T-cell (primary cell): Measurements from ENCODE around the gene SORCS3. TPM values are rescaled to one million over a fixed set of nuclear protein-coding genes. Genes with fewer than 3 reads are reported as not detected.
"Not testable (repeated sequence)": the region's sequence is repeated elsewhere in the genome, so short reads cannot be mapped to it uniquely, and the experiment has no call there.

Source experiments
- ATAC-seq, 4 experiments: fragments of 200-7000 bp in 3 of 4; fragments of 150-1000 bp in 1 of 4; cut with Tn5 transposase; replicated peaks in 1 of 4; 1 replicate in 3 of 4; 2 replicates in 1 of 4; pipeline ENCODE4 v1.10.0; 2021; ENCODE audit warnings: moderate library complexity in 3 of 4, mild to moderate bottlenecking in 2 of 4, moderate number of reproducible peaks in 1 of 4
- CTCF ChIA-PET, 2 donors: fragments of 300-600 bp; sonication (Branson Sonifier 250); formaldehyde crosslinking; loops; one replicate each; lab custom pipeline; 2022; ENCODE audit warnings: antibody characterized with exemption in 2 of 2; lab: Charles Lee
- POLR2A ChIA-PET, 2 donors: fragments of 300-600 bp; sonication (Branson Sonifier 250); formaldehyde crosslinking; loops; one replicate each; lab custom pipeline; 2022; ENCODE audit warnings: antibody characterized with exemption in 2 of 2; lab: Charles Lee
- DNase-seq, 35 experiments: peaks; one replicate each; pipeline versions ENCODE4 v3.0.0 to v3.0.0-alpha.2; 2013 to 2023
- H3K27ac ChIP-seq: one replicate; pipeline ENCODE4 v1.5.1; 2013; ENCODE audit warnings: low read length
- H3K27me3 ChIP-seq, 2 experiments: replicated peaks in 1 of 2; 1 replicate in 1 of 2; 2 replicates in 1 of 2; pipeline versions ENCODE4 v1.6.1 to v1.7.0; 2013; ENCODE audit warnings: low read length in 1 of 2, mixed read lengths in 1 of 2; ENCODE audit not compliant: control insufficient read depth in 2 of 2, insufficient read depth in 2 of 2; ENCODE audit errors: extremely low read depth in 1 of 2
- H3K36me3 ChIP-seq, 2 donors: 1 replicate in 1 of 2; 2 replicates in 1 of 2; pipeline versions ENCODE4 v1.6.1 to v1.7.0; 2013; ENCODE audit warnings: low read length in 1 of 2; ENCODE audit not compliant: control insufficient read depth in 2 of 2, insufficient read depth in 1 of 2; ENCODE audit errors: extremely low read depth in 1 of 2
- H3K4me1 ChIP-seq, 2 experiments: 1 replicate in 1 of 2; 2 replicates in 1 of 2; pipeline versions ENCODE4 v1.6.1 to v1.7.0; 2013; ENCODE audit warnings: low read length in 2 of 2, mixed read lengths in 1 of 2; ENCODE audit not compliant: insufficient read depth in 2 of 2, control insufficient read depth in 1 of 2; ENCODE audit errors: extremely low read depth in 1 of 2
- H3K4me3 ChIP-seq, 2 donors: 1 replicate in 1 of 2; 2 replicates in 1 of 2; pipeline versions ENCODE4 v1.5.1 to v1.7.0; 2013; ENCODE audit warnings: mild to moderate bottlenecking in 2 of 2, low read length in 1 of 2, moderate library complexity in 1 of 2; ENCODE audit not compliant: control insufficient read depth in 1 of 2; ENCODE audit errors: extremely low read depth in 1 of 2
- H3K9me3 ChIP-seq: 2 replicates; pipeline ENCODE4 v1.7.0; 2013
- H3K27ac Mint-ChIP-seq, 2 donors: one replicate each; pipeline ENCODE4 v1.8.0; 2020 to 2021; ENCODE audit warnings: mild to moderate bottlenecking in 2 of 2, mixed read lengths in 2 of 2
- H3K27me3 Mint-ChIP-seq, 2 donors: one replicate each; pipeline ENCODE4 v1.8.0; 2021 to 2022; ENCODE audit warnings: mixed read lengths in 2 of 2
- H3K36me3 Mint-ChIP-seq: one replicate; pipeline ENCODE4 v1.8.0; 2021; ENCODE audit warnings: mixed read lengths
- H3K4me1 Mint-ChIP-seq, 3 donors: one replicate each; pipeline ENCODE4 v1.8.0; 2020 to 2022; ENCODE audit warnings: mixed read lengths in 3 of 3, mild to moderate bottlenecking in 1 of 3
- H3K4me3 Mint-ChIP-seq, 3 donors: one replicate each; pipeline ENCODE4 v1.8.0; 2020 to 2022; ENCODE audit warnings: mild to moderate bottlenecking in 3 of 3, mixed read lengths in 3 of 3, moderate library complexity in 3 of 3
- H3K9me3 Mint-ChIP-seq, 3 donors: one replicate each; pipeline ENCODE4 v1.8.0; 2020 to 2022; ENCODE audit warnings: mixed read lengths in 3 of 3
- WGBS: methylation state at CpG from one replicate; pipeline ENCODE4 v1.1.5; 2013; ENCODE audit warnings: missing lambda C conversion rate; ENCODE audit not compliant: insufficient coverage; 5-methylcytosine and 5-hydroxymethylcytosine counted together
- total RNA-seq, 35 experiments: library from RNA in 6 of 35; stranded (reverse) in 6 of 35; fragments of 120-200 nt in 1 of 35; gene quantifications; one replicate each; pipeline versions ENCODE4 v1.2.1 to v1.2.4 and lab custom pipeline; 2013 to 2026

The SORCS3 gene
- total RNA-seq, 5 donors from 2014 or later (not counting 1 experiment from before 2014, with no cell fraction given): 0.03 to 1.8 (median 0.50) TPM; not detected in 1

- Mint-ChIP-seq H3K4me1 (no peaks in the 10 kb centered on the region), H3K9me3 (no peaks in the 10 kb centered on the region), H3K36me3 (no peaks in the 10 kb centered on the region), H3K27ac (no peak overlapping the region), H3K27me3 (peaks cover 17 to 37% of the 10 kb centered on the region in 2 donors), H3K4me3 (no peak overlapping the region)
- H3K4me3 ChIP-seq: no peak overlapping the region
- no peak overlapping the region for H3K27ac ChIP-seq
- POLR2A ChIA-PET: no interaction called here
- DNase-seq: no peak
- no peaks in the 10 kb centered on the region for H3K4me1 ChIP-seq
- no peaks in the 10 kb centered on the region for H3K36me3 ChIP-seq
- WGBS: 71% methylated on average over 2 of the region's 3 CpGs
- no peak for ATAC-seq
- peaks cover 0 to 7% of the 10 kb centered on the region in 2 experiments for H3K27me3 ChIP-seq
- no peaks in the 10 kb centered on the region for H3K9me3 ChIP-seq
- CTCF ChIA-PET: no interaction called here
Observed at GRCh38 chr10:104711302-104711721, 70.2 kb downstream of the SORCS3 start.

- peaks cover 13 to 25% of the 10 kb centered on the region in 2 donors for H3K27me3 Mint-ChIP-seq
- CTCF ChIA-PET, H3K36me3 ChIP-seq, H3K36me3 Mint-ChIP-seq, H3K4me3 ChIP-seq, H3K4me1 ChIP-seq, H3K27ac Mint-ChIP-seq, H3K27me3 ChIP-seq, POLR2A ChIA-PET, H3K4me3 Mint-ChIP-seq, DNase-seq, H3K4me1 Mint-ChIP-seq, ATAC-seq, H3K9me3 ChIP-seq, H3K9me3 Mint-ChIP-seq, H3K27ac ChIP-seq: not testable (repeated sequence)
- 29% methylated on average over 1 of the region's 2 CpGs for WGBS
Observed at GRCh38 chr10:104730593-104730992, 89.5 kb downstream of the SORCS3 start.

- CTCF ChIA-PET: no interaction called here
- Histone ChIP-seq H3K9me3 (no peaks in the 10 kb centered on the region), H3K27ac (no peak overlapping the region), H3K4me3 (no peak overlapping the region), H3K36me3 (no peaks in the 10 kb centered on the region), H3K4me1 (no peaks in the 10 kb centered on the region), H3K27me3 (peaks cover 0 to 4% of the 10 kb centered on the region in 2 experiments)
- Mint-ChIP-seq H3K36me3 (no peaks in the 10 kb centered on the region), H3K4me1 (no peaks in the 10 kb centered on the region), H3K27me3 (peaks cover 15 to 25% of the 10 kb centered on the region in 2 donors), H3K27ac (no peak overlapping the region), H3K4me3 (no peak overlapping the region), H3K9me3 (no peaks in the 10 kb centered on the region)
- 67% methylated on average over 1 of the region's 3 CpGs for WGBS
- ATAC-seq (no peak), DNase-seq (no peak)
- POLR2A ChIA-PET: no interaction called here
Observed at GRCh38 chr10:104731192-104731591, 90.1 kb downstream of the SORCS3 start.

- ChIA-PET POLR2A (no interaction called here), CTCF (no interaction called here)
- Histone ChIP-seq H3K27me3 (peaks cover 0 to 4% of the 10 kb centered on the region in 2 experiments), H3K27ac (no peak overlapping the region), H3K36me3 (no peaks in the 10 kb centered on the region), H3K9me3 (no peaks in the 10 kb centered on the region), H3K4me1 (no peaks in the 10 kb centered on the region), H3K4me3 (no peak overlapping the region)
- Mint-ChIP-seq H3K27me3 (peaks cover 15 to 18% of the 10 kb centered on the region in 2 donors), H3K4me1 (no peaks in the 10 kb centered on the region), H3K4me3 (no peak overlapping the region), H3K27ac (no peak overlapping the region), H3K36me3 (no peaks in the 10 kb centered on the region), H3K9me3 (no peaks in the 10 kb centered on the region)
- ATAC-seq (no peak), DNase-seq (no peak)
- WGBS: 63% methylated on average over 3 of the region's 3 CpGs
Observed at GRCh38 chr10:104732222-104732621, 91.1 kb downstream of the SORCS3 start.

GRCh38 chr10:104734433-104734832 is 93.3 kb downstream of the SORCS3 start:
- Mint-ChIP-seq H3K36me3 (no peaks in the 10 kb centered on the region), H3K9me3 (no peaks in the 10 kb centered on the region), H3K4me1 (no peaks in the 10 kb centered on the region), H3K27ac (no peak overlapping the region), H3K27me3 (peaks cover 8 to 9% of the 10 kb centered on the region in 2 donors), H3K4me3 (no peak overlapping the region)
- DNase-seq (no peak), ATAC-seq (no peak)
- 60% methylated on average over 1 of the region's 2 CpGs for WGBS
- CTCF ChIA-PET: no interaction called here
- Histone ChIP-seq H3K36me3 (no peaks in the 10 kb centered on the region), H3K27me3 (peaks cover 0 to 4% of the 10 kb centered on the region in 2 experiments), H3K4me3 (no peak overlapping the region), H3K9me3 (no peaks in the 10 kb centered on the region), H3K27ac (no peak overlapping the region), H3K4me1 (no peaks in the 10 kb centered on the region)
- POLR2A ChIA-PET: interaction anchor here in 1 of 2 donors (0.6 kb wide), 1 partner anchor 23 kb away, joined by 4 read pairs; no protein-coding TSS in a partner anchor

- Histone ChIP-seq H3K4me3 (no peak overlapping the region), H3K4me1 (no peaks in the 10 kb centered on the region), H3K9me3 (no peaks in the 10 kb centered on the region), H3K27ac (no peak overlapping the region), H3K36me3 (no peaks in the 10 kb centered on the region), H3K27me3 (peaks cover 0 to 4% of the 10 kb centered on the region in 2 experiments)
- ChIA-PET POLR2A (no interaction called here), CTCF (interaction anchor here in 1 of 2 donors (0.7 kb wide), 1 partner anchor 403 kb away, joined by 3 read pairs; no protein-coding TSS in a partner anchor)
- no peak overlapping the region for H3K27ac Mint-ChIP-seq
- no peaks in the 10 kb centered on the region for H3K9me3 Mint-ChIP-seq
- no peaks in the 10 kb centered on the region for H3K36me3 Mint-ChIP-seq
- no peak for ATAC-seq
- DNase-seq: no peak
- no peaks in the 10 kb centered on the region for H3K4me1 Mint-ChIP-seq
- no peak overlapping the region for H3K4me3 Mint-ChIP-seq
- WGBS: 21% methylated on average over 5 of the region's 14 CpGs
- H3K27me3 Mint-ChIP-seq: peaks cover 8 to 11% of the 10 kb centered on the region in 2 donors
Observed at GRCh38 chr10:104735036-104735756, 94.1 kb downstream of the SORCS3 start.
